NCI-H460 (cell line): ENCODE data around the gene SIM2. TPM values are rescaled to one million over a fixed set of nuclear protein-coding genes. Genes with fewer than 3 reads are reported as not detected.

Experiments used
- DNase-seq: peaks from one replicate; pipeline ENCODE4 v3.0.0-alpha.2; 2016; ENCODE audit warnings: low read depth; ENCODE audit errors: extremely low read depth
- total RNA-seq: library from RNA; depleted of rRNA; stranded (reverse); fragments of >200 nt; shearing (Covaris generic); gene quantifications from 2 replicates; pipeline ENCODE4 v1.2.3, GENCODE V29; 2014

Gene SIM2
- total RNA-seq, 1 experiment from 2014 or later: 5.7 TPM

DNA sequence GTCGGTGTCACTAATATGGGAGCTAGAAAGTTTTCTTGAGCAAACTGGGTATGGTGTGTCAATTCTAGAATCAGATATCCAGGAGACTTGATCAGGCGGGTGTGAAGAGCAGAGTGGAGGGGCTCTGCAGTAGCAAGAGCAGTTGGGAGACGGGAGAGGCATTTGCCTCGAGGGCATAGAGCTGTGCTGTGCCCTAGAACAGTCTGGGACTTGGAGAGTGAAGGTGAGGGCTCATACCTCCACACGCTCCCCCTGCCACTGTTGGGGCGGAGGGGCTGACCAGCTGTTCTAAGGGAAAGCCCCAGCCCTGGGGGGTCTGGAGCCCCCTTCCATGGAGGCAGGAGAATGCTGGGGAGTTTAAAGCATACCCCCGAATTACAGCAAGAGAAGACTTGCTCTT, 33.8 kb downstream of the SIM2 start:
- no peak for DNase-seq

DNA sequence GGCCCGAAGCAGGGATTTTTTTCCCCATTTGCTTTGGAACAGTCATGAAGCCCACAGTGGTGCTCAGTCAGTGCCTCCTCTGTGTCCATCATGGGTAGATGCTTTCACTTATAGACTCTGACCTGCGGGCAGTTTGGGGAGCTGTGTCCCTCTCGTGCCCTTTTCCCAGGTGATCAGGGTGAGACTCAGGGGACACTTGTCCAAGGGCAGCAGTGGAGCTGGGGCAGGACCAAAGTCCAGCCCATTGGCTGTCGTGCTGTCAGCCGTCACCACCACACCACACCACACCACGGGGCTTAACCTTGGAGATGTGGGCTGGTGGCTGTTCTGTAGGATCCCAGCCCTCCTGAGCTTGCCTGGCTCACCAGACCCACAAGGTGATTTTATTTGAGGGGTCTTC, 34.9 kb downstream of the SIM2 start:
- no peak for DNase-seq

DNA sequence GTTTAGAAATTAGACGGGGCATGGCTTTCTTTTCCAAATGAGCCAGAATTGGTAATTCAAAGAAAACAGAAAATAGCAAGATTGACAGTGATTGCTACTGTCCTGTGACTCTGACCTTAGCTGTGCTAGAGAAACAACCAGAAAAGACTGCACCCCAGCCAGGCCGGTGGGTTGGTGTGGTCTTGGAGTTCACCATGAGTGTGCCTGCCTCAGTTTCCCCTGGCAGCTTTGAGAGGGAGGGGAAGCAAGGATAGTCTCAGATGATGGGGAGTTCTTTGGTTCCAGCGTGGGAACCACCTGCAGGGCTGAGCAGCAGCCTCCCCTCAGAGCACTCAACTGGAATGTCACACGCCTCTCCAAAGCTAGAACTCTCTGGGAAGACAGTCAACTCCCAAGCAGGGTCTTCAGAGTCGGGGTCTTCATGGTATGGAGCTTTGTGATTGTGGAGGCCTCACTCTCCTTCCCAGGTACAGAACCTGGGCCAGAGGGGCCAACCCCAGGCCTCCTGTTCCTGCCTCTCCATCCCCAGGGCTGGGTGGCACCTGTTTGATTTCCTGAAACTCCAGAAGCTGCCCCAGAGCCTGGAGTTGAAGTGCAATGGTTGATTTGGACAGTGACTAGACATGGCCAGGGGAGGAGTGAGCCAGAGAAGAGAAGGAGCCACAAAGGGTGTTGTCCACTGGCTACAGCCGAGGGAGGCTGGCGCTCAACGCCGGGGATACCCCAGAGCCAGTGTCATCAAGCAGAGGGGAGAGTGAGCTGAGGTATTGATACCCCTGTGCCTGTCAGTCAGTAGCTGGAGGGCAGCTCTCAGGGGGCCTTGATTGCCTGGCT, 35.7 kb downstream of the SIM2 start:
- no peak for DNase-seq

DNA sequence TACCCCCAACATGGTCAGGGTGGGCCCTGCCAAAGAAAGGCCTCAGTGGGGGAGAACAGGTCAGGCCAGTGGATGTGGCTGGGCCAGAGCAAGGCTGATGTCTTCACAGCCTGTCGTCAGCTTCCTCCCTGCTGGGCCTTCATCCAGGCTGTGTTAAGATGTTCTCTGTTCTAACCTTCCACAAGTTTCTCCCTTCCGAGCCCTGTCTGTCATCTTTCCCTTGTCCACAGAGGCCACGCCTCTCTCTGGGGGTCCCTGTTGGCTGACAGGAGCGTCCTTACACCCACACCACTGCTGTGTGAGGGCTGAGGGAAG, 36.2 kb downstream of the SIM2 start:
- DNase-seq: no peak

DNA sequence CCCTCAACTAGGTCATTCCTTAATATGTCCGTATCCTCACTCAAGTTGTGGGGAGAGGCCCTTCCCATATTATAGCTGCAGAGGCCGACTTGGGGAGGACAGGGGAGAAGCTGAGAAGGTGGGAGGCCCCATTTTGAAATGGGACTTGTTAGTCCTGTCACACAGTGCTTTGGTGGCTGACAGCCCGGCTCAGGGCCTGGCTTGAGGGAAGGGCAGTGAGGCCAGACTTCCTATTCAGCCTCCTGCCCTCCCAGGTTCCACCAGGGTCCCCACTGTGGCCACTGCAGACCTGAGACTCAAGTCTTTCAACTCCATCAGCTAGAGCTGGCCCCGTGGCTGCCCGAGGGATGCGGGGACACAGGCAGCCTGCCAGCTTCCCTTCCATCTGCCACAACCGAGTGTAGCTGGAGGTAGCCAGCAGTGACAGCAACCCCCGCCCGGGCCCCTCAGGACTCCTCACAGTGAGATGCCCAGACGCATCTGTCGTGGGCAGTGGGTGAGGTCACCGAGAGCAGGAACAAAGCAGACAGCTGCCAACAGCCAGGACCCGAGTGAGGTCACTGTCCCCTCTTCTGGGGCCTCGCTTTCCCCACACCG, 36.9 kb downstream of the SIM2 start:
- no peak for DNase-seq

DNA sequence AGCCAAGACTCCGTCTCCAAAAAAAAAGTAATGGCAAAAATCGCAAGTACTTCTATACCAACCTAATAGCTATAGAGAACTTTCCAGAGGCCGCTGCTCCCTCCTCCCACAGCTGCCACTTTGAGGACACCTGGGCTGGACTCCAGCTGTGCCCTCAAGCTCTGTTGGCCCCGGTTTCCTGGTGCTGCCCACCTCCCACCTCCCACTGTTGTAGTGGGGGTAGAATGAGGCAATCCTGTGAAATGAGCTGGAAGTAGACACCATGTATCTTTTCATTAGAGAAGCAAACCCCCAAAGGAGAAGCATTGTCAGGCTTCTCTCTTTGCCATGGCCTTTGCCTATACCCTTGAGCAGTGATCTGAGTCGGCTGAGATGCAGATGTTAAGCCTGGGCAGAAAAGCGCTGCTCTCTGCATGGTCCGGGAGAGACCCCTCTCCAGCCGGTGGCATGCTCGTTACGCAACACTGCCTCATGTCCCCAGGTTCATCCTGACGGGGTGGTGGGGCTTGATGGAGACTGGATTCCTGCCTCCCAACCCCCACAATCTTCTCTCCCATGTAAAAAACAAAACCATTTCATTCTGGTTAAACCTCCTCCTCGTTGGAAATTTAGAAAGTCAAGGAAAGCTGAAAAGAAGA, 39.7 kb downstream of the SIM2 start:
- DNase-seq: no peak

DNA sequence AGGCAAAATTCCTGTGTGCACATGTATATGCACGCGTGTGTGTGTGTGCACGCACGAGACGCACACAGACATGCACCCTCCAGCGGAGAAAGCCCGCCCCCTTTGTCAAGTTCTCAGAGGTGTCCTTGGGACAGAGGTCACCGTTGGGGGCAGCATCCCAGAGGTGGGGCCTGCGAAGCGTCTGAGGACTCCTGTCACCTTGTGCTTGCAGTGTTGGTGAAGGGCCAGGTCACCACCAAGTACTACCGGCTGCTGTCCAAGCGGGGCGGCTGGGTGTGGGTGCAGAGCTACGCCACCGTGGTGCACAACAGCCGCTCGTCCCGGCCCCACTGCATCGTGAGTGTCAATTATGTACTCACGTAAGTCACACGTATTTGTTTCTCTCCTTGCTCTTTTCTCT, 42.6 kb downstream of the SIM2 start:
- DNase-seq: no peak

DNA sequence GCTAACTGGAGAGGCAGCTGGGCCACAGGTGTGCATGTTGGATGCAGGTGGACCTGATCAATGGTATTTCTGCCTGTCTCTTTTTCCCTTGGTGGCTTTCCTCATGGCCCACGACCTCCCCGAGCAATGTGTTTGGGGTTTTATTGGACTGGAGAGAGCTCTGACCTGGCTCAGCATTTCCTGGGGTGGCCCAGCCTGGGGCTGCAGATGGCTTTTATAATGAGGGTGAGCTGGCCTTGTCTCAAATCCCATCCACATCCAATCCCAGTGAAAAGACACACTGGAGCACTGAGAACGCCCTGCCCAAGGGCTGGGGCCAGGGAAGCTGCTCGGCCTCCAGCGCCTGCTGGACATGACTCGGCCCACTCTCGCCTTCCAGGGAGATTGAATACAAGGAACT, 44.1 kb downstream of the SIM2 start:
- no peak for DNase-seq

DNA sequence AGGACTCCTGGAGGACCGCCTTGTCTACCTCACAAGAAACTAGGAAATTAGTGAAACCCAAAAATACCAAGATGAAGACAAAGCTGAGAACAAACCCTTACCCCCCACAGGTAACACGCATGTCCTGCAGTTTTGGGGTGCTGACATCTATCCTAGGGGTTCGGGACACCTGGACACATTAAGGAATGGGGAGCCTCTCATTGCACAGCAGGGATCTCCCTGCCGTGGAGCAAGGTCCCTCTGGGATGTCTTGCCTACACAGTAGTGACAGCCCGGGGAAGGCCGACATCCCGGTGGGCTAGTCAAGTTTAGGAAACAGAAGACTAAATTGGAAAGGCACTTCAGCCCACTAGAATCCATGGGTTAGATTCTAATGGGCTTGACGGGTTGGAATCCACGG, 44.5 kb downstream of the SIM2 start:
- no peak for DNase-seq

DNA sequence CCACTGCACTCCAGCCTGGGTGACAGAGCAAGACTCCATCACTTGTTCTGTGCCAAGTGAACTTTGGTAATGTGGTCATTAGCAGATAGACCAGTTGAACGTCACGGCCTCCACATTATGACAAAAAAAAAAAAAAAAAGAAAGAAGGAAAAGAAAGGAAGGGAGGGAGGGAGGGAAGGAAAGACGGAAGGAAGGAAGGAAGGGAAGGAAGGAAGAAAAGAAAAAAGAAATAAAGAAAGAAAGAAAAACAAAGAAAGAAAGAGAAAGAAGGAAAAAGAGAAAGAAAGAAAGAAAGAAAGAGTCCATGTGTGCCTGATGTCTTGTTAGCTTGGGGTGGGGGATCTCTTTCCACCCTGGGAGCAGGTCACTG, 45.3 kb downstream of the SIM2 start:
- no peak for DNase-seq

DNA sequence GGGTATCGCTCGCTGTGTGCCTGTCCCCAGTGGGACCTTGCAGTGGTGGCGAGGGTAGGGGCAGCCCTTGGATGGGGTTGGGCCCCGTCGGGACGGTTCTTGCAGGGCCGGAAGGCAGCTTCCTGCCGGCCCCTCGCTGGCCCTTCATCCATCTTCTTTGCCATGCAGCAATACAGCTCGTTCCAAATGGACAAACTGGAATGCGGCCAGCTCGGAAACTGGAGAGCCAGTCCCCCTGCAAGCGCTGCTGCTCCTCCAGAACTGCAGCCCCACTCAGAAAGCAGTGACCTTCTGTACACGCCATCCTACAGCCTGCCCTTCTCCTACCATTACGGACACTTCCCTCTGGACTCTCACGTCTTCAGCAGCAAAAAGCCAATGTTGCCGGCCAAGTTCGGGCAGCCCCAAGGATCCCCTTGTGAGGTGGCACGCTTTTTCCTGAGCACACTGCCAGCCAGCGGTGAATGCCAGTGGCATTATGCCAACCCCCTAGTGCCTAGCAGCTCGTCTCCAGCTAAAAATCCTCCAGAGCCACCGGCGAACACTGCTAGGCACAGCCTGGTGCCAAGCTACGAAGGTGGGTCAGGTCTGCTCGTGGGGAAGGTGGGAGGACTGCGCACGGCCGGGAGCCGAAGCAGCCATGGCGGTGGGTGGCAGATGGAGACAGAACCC, 45.8 kb downstream of the SIM2 start:
- no peak for DNase-seq

DNA sequence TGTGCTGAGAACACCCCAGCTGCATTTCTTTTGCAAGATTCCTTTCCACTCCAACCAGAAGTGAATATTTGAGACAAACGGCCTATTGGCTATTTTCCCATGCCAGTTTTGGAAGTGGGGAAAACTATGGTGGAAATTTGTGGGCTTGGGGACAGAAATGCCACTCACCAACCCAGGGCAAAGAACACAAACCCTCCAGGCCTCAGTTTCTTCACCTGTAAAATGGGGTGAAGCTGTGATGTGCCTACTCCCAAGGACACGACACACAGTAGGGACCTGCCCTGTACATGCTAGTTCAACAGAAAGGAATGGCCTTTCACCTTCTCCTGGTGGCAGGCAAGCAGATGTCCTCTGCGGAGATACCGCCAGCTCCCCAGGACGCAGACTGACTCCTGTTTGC, 46.5 kb downstream of the SIM2 start:
- DNase-seq: no peak

DNA sequence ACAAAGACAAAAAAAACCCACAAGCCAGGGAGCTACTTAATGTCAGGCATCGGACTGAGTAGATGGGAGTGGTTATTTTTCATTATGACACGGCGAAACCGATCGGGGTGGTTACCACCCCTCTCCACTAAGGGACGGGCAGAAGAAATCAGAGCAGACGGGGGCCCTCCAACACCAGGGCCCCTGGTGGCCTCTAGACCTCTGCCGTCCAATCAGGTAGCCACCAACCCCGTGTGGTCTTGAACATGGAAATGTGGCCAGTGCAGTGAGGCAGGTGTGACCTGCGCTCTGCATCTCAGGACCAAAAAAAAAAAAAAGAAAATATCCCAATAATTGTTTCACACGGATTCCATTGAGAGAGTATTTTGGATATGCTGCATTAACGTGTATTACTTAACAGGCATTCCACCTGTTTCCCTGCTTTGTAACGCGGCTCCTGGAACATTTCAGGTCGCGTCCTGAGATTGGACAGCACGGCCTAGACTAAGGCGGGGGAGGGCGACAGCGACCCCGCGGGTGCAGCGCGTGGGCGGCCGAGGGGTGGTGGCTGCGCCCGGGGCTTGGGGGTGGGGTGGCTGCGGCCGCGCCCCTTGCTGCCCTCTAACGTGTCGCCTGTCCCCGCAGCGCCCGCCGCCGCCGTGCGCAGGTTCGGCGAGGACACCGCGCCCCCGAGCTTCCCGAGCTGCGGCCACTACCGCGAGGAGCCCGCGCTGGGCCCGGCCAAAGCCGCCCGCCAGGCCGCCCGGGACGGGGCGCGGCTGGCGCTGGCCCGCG, 48.3 kb downstream of the SIM2 start:
- DNase-seq: no peak

DNA sequence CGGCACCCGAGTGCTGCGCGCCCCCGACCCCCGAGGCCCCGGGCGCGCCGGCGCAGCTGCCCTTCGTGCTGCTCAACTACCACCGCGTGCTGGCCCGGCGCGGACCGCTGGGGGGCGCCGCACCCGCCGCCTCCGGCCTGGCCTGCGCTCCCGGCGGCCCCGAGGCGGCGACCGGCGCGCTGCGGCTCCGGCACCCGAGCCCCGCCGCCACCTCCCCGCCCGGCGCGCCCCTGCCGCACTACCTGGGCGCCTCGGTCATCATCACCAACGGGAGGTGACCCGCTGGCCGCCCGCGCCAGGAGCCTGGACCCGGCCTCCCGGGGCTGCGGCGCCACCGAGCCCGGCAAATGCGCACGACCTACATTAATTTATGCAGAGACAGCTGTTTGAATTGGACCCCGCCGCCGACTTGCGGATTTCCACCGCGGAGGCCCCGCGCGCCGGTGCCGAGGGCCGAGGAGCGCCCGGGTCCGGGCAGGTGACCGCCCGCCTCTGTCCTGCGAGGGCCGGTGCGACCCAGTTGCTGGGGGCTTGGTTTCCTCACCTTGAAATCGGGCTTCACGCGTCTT, 49.0 kb downstream of the SIM2 start:
- peak; percentile 9 for DNase-seq

DNA sequence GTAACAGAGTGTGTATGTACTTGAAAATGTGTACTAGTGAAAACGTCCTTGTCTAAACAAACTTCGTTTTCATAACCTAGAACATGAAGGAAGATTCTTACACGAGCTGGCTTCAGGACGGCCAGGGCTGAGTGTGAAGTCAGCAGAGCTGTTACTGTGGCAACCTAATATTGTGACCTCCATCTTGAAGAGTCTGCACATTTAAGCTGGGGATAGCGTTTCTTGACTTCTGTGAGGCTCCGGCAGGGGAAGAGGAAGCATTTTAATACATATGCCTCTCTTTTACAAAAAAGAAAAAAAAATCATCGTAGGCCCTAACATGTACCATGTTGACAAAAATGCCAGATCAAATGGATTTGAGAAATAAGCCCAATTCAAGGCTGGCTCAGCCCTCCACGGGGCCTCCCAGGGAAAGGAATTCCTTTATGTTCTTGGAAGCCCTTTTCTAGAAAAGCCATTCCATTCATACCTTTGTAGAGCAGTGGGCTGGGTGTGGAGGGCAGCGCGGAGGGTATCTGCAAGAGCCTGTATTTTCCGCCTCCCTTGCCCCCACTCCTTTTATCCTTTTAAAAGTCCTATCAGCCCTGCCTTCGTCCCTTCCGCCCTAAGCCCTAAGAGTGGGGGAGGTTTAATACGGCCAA, 51.1 kb downstream of the SIM2 start:
- no peak for DNase-seq

DNA sequence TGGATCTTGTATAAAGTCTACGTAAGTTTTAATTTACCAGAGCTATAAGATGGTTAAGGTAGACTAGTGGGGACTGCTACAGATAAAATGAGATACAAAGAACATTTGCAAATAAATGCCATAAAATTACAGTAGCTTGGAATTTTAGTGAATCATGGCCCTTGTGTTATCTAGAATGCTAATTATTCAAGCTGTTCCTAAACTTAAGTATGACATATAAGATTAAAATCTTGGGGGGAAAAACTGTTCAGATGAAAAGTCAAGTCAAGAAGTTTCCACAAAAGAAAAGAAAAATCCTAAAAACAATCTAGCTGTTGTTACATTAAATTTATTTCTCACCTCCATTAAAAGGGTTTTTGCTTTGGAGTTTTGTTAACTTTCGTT, 51.7 kb downstream of the SIM2 start:
- DNase-seq: no peak

DNA sequence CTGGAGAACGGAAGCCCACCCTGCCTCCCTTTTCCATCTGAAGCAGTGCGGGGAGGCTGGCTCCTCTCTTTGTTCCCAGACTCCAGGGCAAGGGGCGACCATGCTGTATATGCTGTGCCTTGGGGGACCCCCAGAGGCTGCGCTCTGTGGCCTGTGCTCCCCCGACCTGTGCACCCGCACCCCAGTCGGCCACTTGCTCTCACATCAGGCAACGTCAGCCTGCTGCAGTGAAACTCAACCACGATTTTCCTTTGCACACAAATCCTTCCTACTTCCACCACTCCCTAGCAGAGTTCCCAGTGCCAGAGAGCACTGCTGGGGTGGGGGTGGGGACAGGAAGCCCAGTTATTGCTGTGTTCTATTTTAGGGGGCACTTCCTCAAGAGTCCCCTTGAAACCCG, 52.5 kb downstream of the SIM2 start:
- DNase-seq: no peak

DNA sequence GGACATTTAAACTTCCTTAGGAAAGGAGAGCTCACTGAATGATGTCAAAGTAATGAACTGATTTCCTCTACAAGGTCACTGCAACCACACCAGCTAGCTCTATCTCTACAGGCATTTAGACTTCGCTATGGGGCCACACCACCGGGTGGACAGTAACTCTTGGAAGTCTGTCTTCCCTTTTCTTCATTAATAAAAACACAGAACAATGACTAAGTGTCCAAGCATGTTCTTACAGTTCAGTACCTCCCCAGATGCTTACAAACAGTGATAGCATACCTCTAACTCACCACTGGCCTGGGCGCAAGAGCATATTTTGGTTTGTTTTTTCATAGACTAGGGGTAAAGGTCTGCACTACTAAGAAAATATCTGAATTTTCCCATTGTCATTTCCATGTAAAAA, 54.6 kb downstream of the SIM2 start:
- DNase-seq: no peak

DNA sequence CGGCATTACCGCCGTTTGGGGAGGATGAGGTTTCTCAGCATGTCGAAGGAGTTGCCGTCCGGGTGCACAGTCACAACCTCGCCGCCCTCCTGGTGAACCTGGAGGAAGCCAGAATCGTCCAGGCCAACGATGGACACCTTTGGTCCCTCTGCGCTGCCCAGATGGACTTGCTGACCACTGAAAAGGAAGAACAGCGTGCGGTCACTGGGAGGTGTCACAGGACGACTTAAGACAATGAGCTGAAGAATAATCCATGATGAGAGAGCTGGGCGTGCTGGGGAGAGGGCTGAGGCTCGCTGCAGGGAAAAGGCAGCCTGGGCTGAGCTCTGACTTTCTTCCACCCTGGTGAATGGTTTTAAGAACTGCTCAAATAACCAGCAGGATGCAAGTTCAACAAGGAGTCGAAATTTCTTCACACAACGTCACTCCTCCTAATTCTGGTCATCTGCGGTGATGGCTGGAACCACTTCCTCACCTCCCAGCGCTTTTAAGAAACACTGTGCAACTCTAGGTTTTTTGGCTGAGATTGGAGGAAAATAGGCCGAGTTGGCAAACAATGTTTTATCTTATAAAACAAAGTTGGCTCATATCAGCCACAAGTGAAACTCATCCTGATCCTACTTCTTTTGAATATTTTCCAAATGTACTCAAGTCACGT, 55.5 kb downstream of the SIM2 start:
- no peak for DNase-seq

DNA sequence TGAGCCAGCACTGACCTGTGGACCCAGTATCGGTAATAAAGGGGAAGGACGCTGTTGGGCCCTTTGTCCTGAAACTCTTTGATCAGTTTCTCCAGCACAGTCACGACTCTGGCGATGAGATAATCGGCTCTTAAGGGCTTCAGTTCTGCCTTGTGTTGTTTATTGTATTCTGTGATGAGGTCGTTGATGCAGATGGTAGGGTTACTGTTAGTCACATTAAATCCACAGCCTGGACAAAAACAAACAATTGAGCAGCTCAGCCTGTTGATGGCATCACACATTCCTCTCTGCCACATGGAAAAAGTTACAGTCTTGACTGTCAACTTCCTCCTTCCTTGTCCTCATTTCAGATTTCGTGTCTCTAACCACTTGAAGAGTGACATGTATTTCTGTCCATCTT, 57.6 kb downstream of the SIM2 start:
- DNase-seq: no peak
